Smooth muscle cell (in vitro differentiated cells): ENCODE measurements around the gene METTL24. TPM values are rescaled to one million over a fixed set of nuclear protein-coding genes. Genes with fewer than 3 reads are reported as not detected.

ENCODE experiments used
- DNase-seq: peaks from one replicate; lab custom pipeline; 2025; ENCODE audit not compliant: unreplicated experiment; lab: John Stamatoyannopoulos, UW
- H2AFZ ChIP-seq: fragments of 200-600 bp; sonication (generic); 2 replicates; pipeline ENCODE4 v1.6.0; 2016; ENCODE audit warnings: antibody characterized with exemption, low read depth, mild to moderate bottlenecking
- H3F3A ChIP-seq: fragments of 200-600 bp; sonication (generic); 2 replicates; pipeline ENCODE4 v1.6.0; 2017; ENCODE audit warnings: antibody characterized with exemption, low read depth
- H3K27ac ChIP-seq: fragments of 200-600 bp; sonication (generic); 2 replicates; pipeline ENCODE4 v1.5.1; 2016; ENCODE audit warnings: low read depth, mild to moderate bottlenecking
- H3K27me3 ChIP-seq: fragments of 200-600 bp; sonication (generic); 2 replicates; pipeline ENCODE4 v1.6.1; 2016; ENCODE audit warnings: low read depth, mild to moderate bottlenecking
- H3K36me3 ChIP-seq: fragments of 200-600 bp; sonication (generic); 2 replicates; pipeline ENCODE4 v1.5.1; 2016; ENCODE audit warnings: low read depth
- H3K4me1 ChIP-seq: fragments of 200-600 bp; sonication (generic); 2 replicates; pipeline ENCODE4 v1.5.1; 2016; ENCODE audit warnings: low read depth
- H3K4me2 ChIP-seq: fragments of 200-600 bp; sonication (generic); 2 replicates; pipeline ENCODE4 v1.6.0; 2016; ENCODE audit warnings: mild to moderate bottlenecking
- H3K4me3 ChIP-seq: fragments of 200-600 bp; sonication (generic); 2 replicates; pipeline ENCODE4 v1.5.1; 2016; ENCODE audit warnings: mild to moderate bottlenecking
- H3K79me2 ChIP-seq: fragments of 200-600 bp; sonication (generic); 2 replicates; pipeline ENCODE4 v1.6.0; 2016; ENCODE audit warnings: low read depth, mild to moderate bottlenecking
- H3K9ac ChIP-seq: fragments of 200-600 bp; sonication (generic); 2 replicates; pipeline ENCODE4 v1.6.0; 2016; ENCODE audit warnings: low read depth
- H3K9me3 ChIP-seq: fragments of 200-600 bp; sonication (generic); replicated peaks from 2 replicates; pipeline ENCODE4 v1.5.1; 2016; ENCODE audit warnings: low read depth
- H4K20me1 ChIP-seq: fragments of 200-600 bp; sonication (generic); 2 replicates; pipeline ENCODE4 v1.6.0; 2016; ENCODE audit warnings: low read depth
- CTCF ChIP-seq: fragments of 200-600 bp; sonication (generic); IDR thresholded peaks from 2 replicates; pipeline ENCODE4 v1.5.1; 2017; ENCODE audit warnings: borderline replicate concordance, mild to moderate bottlenecking, antibody characterized with exemption; ENCODE audit not compliant: insufficient read depth, poor library complexity, severe bottlenecking
- WGBS: methylation state at CpG from one replicate; pipeline ENCODE4 v1.1.7; 2016; ENCODE audit warnings: low lambda C conversion rate; 5-methylcytosine and 5-hydroxymethylcytosine counted together
- polyA plus RNA-seq: library from polyadenylated mRNA; unstranded; fragments of >200 nt; fragmentation: Nextera tagmentation; extraction: Ambion mirVana; gene quantifications from 2 replicates; pipeline ENCODE4 v1.2.1, GENCODE V29; 2016
- total RNA-seq: library from RNA; depleted of rRNA; stranded (reverse); fragments of >200 nt; gene quantifications from 2 replicates; pipeline ENCODE4 v1.2.3, GENCODE V29; 2014

METTL24 gene
- total and polyA plus RNA-seq, 2 experiments from 2014 or later: 0.74 to 2.6 TPM

- no peak for TF ChIP-seq CTCF
- H4K20me1 ChIP-seq: no peaks in the 10 kb centered on the region
- no peaks in the 10 kb centered on the region for H3K36me3 ChIP-seq
- H3K4me3 ChIP-seq: no peak overlapping the region
- DNase-seq: no peak
- peak overlapping the region; percentile 17 for H3K4me2 ChIP-seq
- H3K27me3 ChIP-seq: no peaks in the 10 kb centered on the region
- peak overlapping the region; percentile 51 for H3K27ac ChIP-seq
- no peaks in the 10 kb centered on the region for H3K9me3 ChIP-seq
- H3K4me1 ChIP-seq: peaks cover 21% of the 10 kb centered on the region
- peaks cover 19% of the 10 kb centered on the region for H3F3A ChIP-seq
- 34% methylated on average over 9 of the region's 9 CpGs for WGBS
- no peak overlapping the region for H3K9ac ChIP-seq
- H2AFZ ChIP-seq: peak overlapping the region; percentile 35
- H3K79me2 ChIP-seq: no peaks in the 10 kb centered on the region
Measured at GRCh38 chr6:110334423-110335180, 23.5 kb downstream of the METTL24 start.

- Histone ChIP-seq H3F3A (peaks cover 26% of the 10 kb centered on the region), H3K4me2 (peak overlapping the region; percentile 63), H4K20me1 (no peaks in the 10 kb centered on the region), H2AFZ (no peak overlapping the region), H3K4me1 (peaks cover 41% of the 10 kb centered on the region), H3K9me3 (no peaks in the 10 kb centered on the region), H3K4me3 (no peak overlapping the region), H3K27ac (peak overlapping the region; percentile 56), H3K36me3 (no peaks in the 10 kb centered on the region), H3K27me3 (no peaks in the 10 kb centered on the region), H3K9ac (no peak overlapping the region), H3K79me2 (no peaks in the 10 kb centered on the region)
- no peak for DNase-seq
- 68% methylated on average over 6 of the region's 6 CpGs for WGBS
- no peak for TF ChIP-seq CTCF
Measured at GRCh38 chr6:110332281-110332680, 25.9 kb downstream of the METTL24 start.

GRCh38 chr6:110331816-110332215, 26.3 kb downstream of the METTL24 start:
- H3F3A ChIP-seq: peaks cover 27% of the 10 kb centered on the region
- peaks cover 41% of the 10 kb centered on the region for H3K4me1 ChIP-seq
- peak overlapping the region; percentile 63 for H3K4me2 ChIP-seq
- H3K9me3 ChIP-seq: no peaks in the 10 kb centered on the region
- no peak overlapping the region for H3K9ac ChIP-seq
- H4K20me1 ChIP-seq: no peaks in the 10 kb centered on the region
- no peaks in the 10 kb centered on the region for H3K27me3 ChIP-seq
- DNase-seq: no peak
- H3K36me3 ChIP-seq: no peaks in the 10 kb centered on the region
- no peak overlapping the region for H3K4me3 ChIP-seq
- H2AFZ ChIP-seq: no peak overlapping the region
- 7% methylated on average over 4 of the region's 4 CpGs for WGBS
- TF ChIP-seq CTCF: no peak
- H3K27ac ChIP-seq: peak overlapping the region; percentile 56
- H3K79me2 ChIP-seq: no peaks in the 10 kb centered on the region

- Histone ChIP-seq H3K79me2 (no peaks in the 10 kb centered on the region), H3K36me3 (no peaks in the 10 kb centered on the region), H3K27me3 (no peaks in the 10 kb centered on the region), H3K9me3 (no peaks in the 10 kb centered on the region), H3K4me2 (peak overlapping the region; percentile 63), H3K27ac (peak overlapping the region; percentile 56), H3K9ac (no peak overlapping the region), H3K4me3 (no peak overlapping the region), H2AFZ (no peak overlapping the region), H3K4me1 (peaks cover 41% of the 10 kb centered on the region), H4K20me1 (no peaks in the 10 kb centered on the region), H3F3A (peaks cover 27% of the 10 kb centered on the region)
- DNase-seq: no peak
- TF ChIP-seq CTCF: no peak
- 50% methylated on average over 3 of the region's 3 CpGs for WGBS
Measured at GRCh38 chr6:110331390-110331789, 26.8 kb downstream of the METTL24 start.
